NCI-H2081 (cell line): ENCODE data around the gene GABRA4.

Source experiments
- DNase-seq, 2 experiments: peaks; one replicate each; lab custom pipeline; 2025; lab: John Stamatoyannopoulos, UW

The GABRA4 gene

GRCh38 chr4:46979283-46979682 is 14.1 kb downstream of the GABRA4 start:
- no peak for DNase-seq

- no peak for DNase-seq
Observed at GRCh38 chr4:46977245-46977644, 16.1 kb downstream of the GABRA4 start.

GRCh38 chr4:46975812-46976553 is 17.4 kb downstream of the GABRA4 start:
- DNase-seq = no peak

GRCh38 chr4:46974891-46975543 is 18.4 kb downstream of the GABRA4 start:
- peak; percentile 83 to 96 for DNase-seq

GRCh38 chr4:46968847-46969246 is 24.5 kb downstream of the GABRA4 start:
- DNase-seq = no peak

- DNase-seq = no peak
Observed at GRCh38 chr4:46967631-46968030, 25.8 kb downstream of the GABRA4 start.

GRCh38 chr4:46958742-46959488 is 34.5 kb downstream of the GABRA4 start:
- no peak for DNase-seq

GRCh38 chr4:46956451-46956850 is 36.9 kb downstream of the GABRA4 start:
- DNase-seq = no peak

GRCh38 chr4:46955601-46956000 is 37.8 kb downstream of the GABRA4 start:
- no peak for DNase-seq

- peak in 1 of 2 experiments; percentile 15 for DNase-seq
Observed at GRCh38 chr4:46954643-46955042, 38.7 kb downstream of the GABRA4 start.

GRCh38 chr4:46953564-46953963 is 39.8 kb downstream of the GABRA4 start:
- DNase-seq = no peak

GRCh38 chr4:46952451-46952850 is 40.9 kb downstream of the GABRA4 start:
- DNase-seq = no peak

GRCh38 chr4:46950826-46951225 is 42.6 kb downstream of the GABRA4 start:
- no peak for DNase-seq

- DNase-seq = no peak
Observed at GRCh38 chr4:46949822-46950221, 43.6 kb downstream of the GABRA4 start.

- no peak for DNase-seq
Observed at GRCh38 chr4:46947541-46947940, 45.8 kb downstream of the GABRA4 start.

GRCh38 chr4:46946919-46947536 is 46.4 kb downstream of the GABRA4 start:
- DNase-seq = peak in 1 of 2 experiments; percentile 15

- DNase-seq = no peak
Observed at GRCh38 chr4:46945062-46945461, 48.3 kb downstream of the GABRA4 start.

- DNase-seq = no peak
Observed at GRCh38 chr4:46944345-46944744, 49.0 kb downstream of the GABRA4 start.

GRCh38 chr4:46937493-46937892 is 55.9 kb downstream of the GABRA4 start:
- DNase-seq = peak in 1 of 2 experiments; percentile 11

GRCh38 chr4:46934726-46935125 is 58.7 kb downstream of the GABRA4 start:
- DNase-seq = no peak

GRCh38 chr4:46933686-46934085 is 59.7 kb downstream of the GABRA4 start:
- no peak for DNase-seq

GRCh38 chr4:46931981-46932380 is 61.4 kb downstream of the GABRA4 start:
- DNase-seq = peak; percentile 18 to 36
